Hepatocyte (in vitro differentiated cells): ENCODE measurements around the gene YARS1. TPM values are rescaled to one million over a fixed set of nuclear protein-coding genes. Genes with fewer than 3 reads are reported as not detected.

ENCODE experiments used
- DNase-seq: peaks from one replicate; pipeline ENCODE4 v3.0.0-alpha.2; 2016; ENCODE audit warnings: low spot score
- H2AFZ ChIP-seq: fragments of 200-600 bp; sonication (generic); 2 replicates; pipeline ENCODE4 v1.6.0; 2016; ENCODE audit warnings: antibody characterized with exemption, mild to moderate bottlenecking
- H3K27ac ChIP-seq: fragments of 200-600 bp; sonication (generic); 2 replicates; pipeline ENCODE4 v1.5.1; 2016; ENCODE audit warnings: mild to moderate bottlenecking
- H3K27me3 ChIP-seq: fragments of 200-600 bp; sonication (generic); 2 replicates; pipeline ENCODE4 v1.6.1; 2016
- H3K36me3 ChIP-seq: fragments of 200-600 bp; sonication (generic); replicated peaks from 2 replicates; pipeline ENCODE4 v1.5.1; 2016; ENCODE audit warnings: low read depth; ENCODE audit not compliant: insufficient read depth
- H3K4me1 ChIP-seq: fragments of 200-600 bp; sonication (generic); 2 replicates; pipeline ENCODE4 v1.5.1; 2016; ENCODE audit warnings: mild to moderate bottlenecking, moderate library complexity; ENCODE audit not compliant: insufficient read depth
- H3K4me2 ChIP-seq: fragments of 200-600 bp; sonication (generic); 2 replicates; pipeline ENCODE4 v1.6.0; 2016
- H3K4me3 ChIP-seq: fragments of 200-600 bp; sonication (generic); 2 replicates; pipeline ENCODE4 v1.5.1; 2016; ENCODE audit warnings: mild to moderate bottlenecking
- H3K79me2 ChIP-seq: fragments of 200-600 bp; sonication (generic); 2 replicates; pipeline ENCODE4 v1.6.0; 2017; ENCODE audit warnings: mild to moderate bottlenecking
- H3K9me2 ChIP-seq: fragments of 200-600 bp; sonication (generic); replicated peaks from 2 replicates; pipeline ENCODE4 v1.6.0; 2017; ENCODE audit warnings: mild to moderate bottlenecking; ENCODE audit not compliant: insufficient read depth
- H3K9me3 ChIP-seq: fragments of 200-600 bp; sonication (generic); 2 replicates; pipeline ENCODE4 v1.5.1; 2016; ENCODE audit warnings: low read depth, mild to moderate bottlenecking
- H4K20me1 ChIP-seq: fragments of 200-600 bp; sonication (generic); 2 replicates; pipeline ENCODE4 v1.6.0; 2016; ENCODE audit warnings: mild to moderate bottlenecking; ENCODE audit not compliant: insufficient read depth, poor library complexity, severe bottlenecking
- CTCF ChIP-seq: fragments of 200-600 bp; sonication (generic); IDR thresholded peaks from 2 replicates; pipeline ENCODE4 v1.5.1; 2016; ENCODE audit warnings: antibody characterized with exemption, mild to moderate bottlenecking; ENCODE audit not compliant: poor library complexity
- EZH2 ChIP-seq: fragments of 200-600 bp; sonication (generic); IDR thresholded peaks from 2 replicates; pipeline ENCODE4 v1.6.1; 2016; ENCODE audit warnings: antibody characterized with exemption, mild to moderate bottlenecking, borderline replicate concordance
- EZH2phosphoT487 ChIP-seq: fragments of 200-600 bp; sonication (generic); IDR thresholded peaks from one replicate; pipeline ENCODE4 v1.6.1; 2018; ENCODE audit warnings: antibody characterized with exemption, mild to moderate bottlenecking, low read depth, moderate library complexity; ENCODE audit not compliant: unreplicated experiment, severe bottlenecking
- WGBS: methylation state at CpG from one replicate; pipeline ENCODE4 v1.1.6; 2016; ENCODE audit warnings: low lambda C conversion rate; ENCODE audit errors: missing lambda C conversion rate; 5-methylcytosine and 5-hydroxymethylcytosine counted together
- polyA plus RNA-seq: library from polyadenylated mRNA; unstranded; fragments of >200 nt; fragmentation: Nextera tagmentation; extraction: Ambion mirVana; gene quantifications from 2 replicates; pipeline ENCODE4 v1.2.1, GENCODE V29; 2016
- total RNA-seq: library from RNA; depleted of rRNA; stranded (reverse); fragments of >200 nt; gene quantifications from 2 replicates; pipeline ENCODE4 v1.2.3, GENCODE V29; 2014

YARS1 gene
- total and polyA plus RNA-seq, 2 experiments from 2014 or later, result 104 to 140 TPM

GRCh38 chr1:32813941-32814739, 3.0 kb downstream of the YARS1 start:
- H3K27ac ChIP-seq, result peak overlapping the region; percentile 8
- DNase-seq, result no peak
- TF ChIP-seq EZH2 (no peak), CTCF (no peak), EZH2phosphoT487 (no peak)

GRCh38 chr1:32811917-32812316, 5.2 kb downstream of the YARS1 start:
- H3K4me1 ChIP-seq, result peaks cover 35% of the 10 kb centered on the region
- no peak overlapping the region for H2AFZ ChIP-seq
- peak overlapping the region; percentile 60 for H3K4me2 ChIP-seq
- no peak for TF ChIP-seq CTCF
- no peak for TF ChIP-seq EZH2
- TF ChIP-seq EZH2phosphoT487, result no peak
- H3K9me2 ChIP-seq, result no peaks in the 10 kb centered on the region
- H3K27me3 ChIP-seq, result no peaks in the 10 kb centered on the region
- no peaks in the 10 kb centered on the region for H3K36me3 ChIP-seq
- H3K9me3 ChIP-seq, result no peaks in the 10 kb centered on the region
- WGBS, result 73% methylated on average over 3 of the region's 3 CpGs
- peaks cover 34% of the 10 kb centered on the region for H4K20me1 ChIP-seq
- H3K79me2 ChIP-seq, result peaks cover 88% of the 10 kb centered on the region
- no peak for DNase-seq
- H3K4me3 ChIP-seq, result no peak overlapping the region
- no peak overlapping the region for H3K27ac ChIP-seq

More at GRCh38 chr1:32813941-32814739, 3.0 kb downstream of the YARS1 start:
- peaks cover 34% of the 10 kb centered on the region for H4K20me1 ChIP-seq
- no peaks in the 10 kb centered on the region for H3K36me3 ChIP-seq
- no peaks in the 10 kb centered on the region for H3K27me3 ChIP-seq
- H3K4me3 ChIP-seq, result no peak overlapping the region
- H3K9me2 ChIP-seq, result no peaks in the 10 kb centered on the region
- H3K79me2 ChIP-seq, result peaks cover 79% of the 10 kb centered on the region
- peaks cover 42% of the 10 kb centered on the region for H3K4me1 ChIP-seq
- no peaks in the 10 kb centered on the region for H3K9me3 ChIP-seq
- H2AFZ ChIP-seq, result no peak overlapping the region
- 80% methylated on average over 11 of the region's 11 CpGs for WGBS
- H3K4me2 ChIP-seq, result peak overlapping the region; percentile 90

- no peaks in the 10 kb centered on the region for H3K9me3 ChIP-seq
- H3K9me2 ChIP-seq, result no peaks in the 10 kb centered on the region
- H3K27me3 ChIP-seq, result no peaks in the 10 kb centered on the region
- peaks cover 34% of the 10 kb centered on the region for H4K20me1 ChIP-seq
- H3K4me3 ChIP-seq, result no peak overlapping the region
- no peaks in the 10 kb centered on the region for H3K36me3 ChIP-seq
- TF ChIP-seq CTCF (no peak), EZH2phosphoT487 (no peak), EZH2 (no peak)
- no peak overlapping the region for H2AFZ ChIP-seq
- H3K79me2 ChIP-seq, result peaks cover 82% of the 10 kb centered on the region
- WGBS, result 31% methylated on average over 9 of the region's 9 CpGs
- H3K27ac ChIP-seq, result no peak overlapping the region
- no peak for DNase-seq
- H3K4me1 ChIP-seq, result peaks cover 35% of the 10 kb centered on the region
- peak overlapping the region; percentile 60 for H3K4me2 ChIP-seq
Measured at GRCh38 chr1:32811265-32811664, 5.9 kb downstream of the YARS1 start.
